Naive B cell (primary cell): ENCODE measurements around the gene MBD3L5. TPM values are rescaled to one million over a fixed set of nuclear protein-coding genes. Genes with fewer than 3 reads are reported as not detected.
"Not testable (repeated sequence)": the region's sequence is repeated elsewhere in the genome, so short reads cannot be mapped to it uniquely, and the experiment has no call there.

Experiments used
- ATAC-seq, 2 donors: fragments of 150-1000 bp; cut with Tn5 transposase; 2 replicates each; pipeline ENCODE4 v1.10.0; 2021; ENCODE audit warnings: low read depth in 2 of 2, mild to moderate bottlenecking in 2 of 2, moderate library complexity in 2 of 2
- DNase-seq: peaks from one replicate; pipeline ENCODE4 v3.0.0; 2022
- H3K27ac Mint-ChIP-seq, 6 donors: one replicate each; pipeline ENCODE4 v1.8.0; 2020 to 2022; ENCODE audit warnings: mild to moderate bottlenecking in 6 of 6, mixed read lengths in 6 of 6, moderate library complexity in 5 of 6, inconsistent platforms in 2 of 6
- H3K27me3 Mint-ChIP-seq, 3 donors: one replicate each; pipeline ENCODE4 v1.8.0; 2021 to 2022; ENCODE audit warnings: mixed read lengths in 3 of 3, mild to moderate bottlenecking in 1 of 3
- H3K36me3 Mint-ChIP-seq, 2 donors: one replicate each; pipeline ENCODE4 v1.8.0; 2020 to 2022; ENCODE audit warnings: mixed read lengths in 2 of 2, inconsistent platforms in 1 of 2, mild to moderate bottlenecking in 1 of 2
- H3K4me1 Mint-ChIP-seq, 3 donors: one replicate each; pipeline ENCODE4 v1.8.0; 2020 to 2022; ENCODE audit warnings: mixed read lengths in 3 of 3, inconsistent platforms in 1 of 3, mild to moderate bottlenecking in 1 of 3, moderate library complexity in 1 of 3
- H3K4me3 Mint-ChIP-seq, 8 donors: one replicate each; pipeline ENCODE4 v1.8.0; 2020 to 2022; ENCODE audit warnings: mild to moderate bottlenecking in 8 of 8, mixed read lengths in 8 of 8, moderate library complexity in 8 of 8, inconsistent platforms in 2 of 8
- H3K9me3 Mint-ChIP-seq, 7 donors: one replicate each; pipeline ENCODE4 v1.8.0; 2020 to 2022; ENCODE audit warnings: mixed read lengths in 7 of 7, mild to moderate bottlenecking in 5 of 7, inconsistent platforms in 2 of 7, moderate library complexity in 1 of 7
- polyA plus RNA-seq, 6 donors: library from polyadenylated mRNA; unstranded; fragments of 300-500 nt; fragmentation: Illumina TruSeq; gene quantifications; one replicate each; pipeline ENCODE4 v1.2.3, GENCODE V29; 2021; ENCODE audit warnings: low read depth in 6 of 6

Gene MBD3L5
- polyA plus RNA-seq, 6 donors from 2014 or later = not detected

DNA sequence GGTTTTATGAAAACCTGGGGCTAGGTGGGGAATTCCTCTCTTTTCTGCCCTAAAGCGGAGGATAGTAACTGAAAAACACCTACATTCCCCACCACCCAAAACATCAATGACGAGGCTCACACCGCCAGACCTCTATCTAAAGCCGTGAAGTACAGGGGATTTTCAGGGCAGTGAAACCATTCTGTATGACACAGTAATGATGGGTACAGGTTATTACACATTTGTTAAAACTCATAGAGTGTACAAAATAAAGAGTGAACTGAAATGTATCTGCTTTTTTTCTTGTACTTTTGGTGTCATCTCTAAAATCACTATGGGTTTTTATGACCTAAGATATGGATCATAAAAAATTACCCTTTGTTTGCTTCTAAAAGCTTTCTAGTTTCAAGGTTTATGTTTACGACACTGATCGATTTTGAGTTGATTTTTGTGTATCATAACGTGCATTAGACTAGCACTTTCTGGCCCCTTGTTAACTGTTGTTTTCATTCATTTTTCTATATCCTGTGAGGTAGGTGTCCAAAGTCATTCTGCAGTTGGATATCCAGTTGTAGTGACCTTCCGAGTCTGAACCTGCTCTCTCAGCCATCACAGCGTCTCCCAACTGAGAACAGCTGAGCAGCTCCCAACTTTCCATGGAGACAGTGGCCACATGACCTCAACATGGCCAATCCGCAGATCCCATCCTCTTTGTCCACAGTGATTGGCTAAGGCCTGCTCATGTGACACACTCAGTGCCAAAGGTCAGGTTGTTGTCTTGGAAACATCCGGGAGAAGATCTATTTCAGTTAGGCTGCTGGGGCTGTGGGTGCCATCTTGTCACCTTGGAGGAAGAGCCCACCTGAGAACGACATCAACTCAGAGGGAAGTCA lies 19.4 kb upstream of the MBD3L5 start:
- Mint-ChIP-seq H3K36me3 (no peaks in the 10 kb centered on the region), H3K9me3 (no peaks in the 10 kb centered on the region), H3K27ac (no peak overlapping the region), H3K4me3 (no peak overlapping the region), H3K4me1 (peaks cover 0 to 17% (median 11%) of the 10 kb centered on the region in 3 donors), H3K27me3 (peaks cover 0 to 18% (median 0%) of the 10 kb centered on the region in 3 donors)
- no peak for ATAC-seq
- no peak for DNase-seq

GRCh38 chr19:7013678-7014077 lies 16.7 kb upstream of the MBD3L5 start:
- H3K4me3 Mint-ChIP-seq = no peak overlapping the region
- H3K9me3 Mint-ChIP-seq = no peaks in the 10 kb centered on the region
- peaks cover 0 to 11% (median 5%) of the 10 kb centered on the region in 3 donors for H3K4me1 Mint-ChIP-seq
- DNase-seq (no peak), ATAC-seq (peak in 1 of 2 donors; percentile 56)
- H3K27me3 Mint-ChIP-seq = peaks cover 0 to 18% (median 5%) of the 10 kb centered on the region in 3 donors
- no peaks in the 10 kb centered on the region for H3K36me3 Mint-ChIP-seq
- peak overlapping the region in 3 of 6 donors; percentile 8 to 66 (median 20) for H3K27ac Mint-ChIP-seq

- Mint-ChIP-seq H3K36me3 (no peaks in the 10 kb centered on the region), H3K4me3 (no peak overlapping the region), H3K27me3 (peaks cover 0 to 6% (median 5%) of the 10 kb centered on the region in 3 donors), H3K27ac (no peak overlapping the region), H3K9me3 (no peaks in the 10 kb centered on the region), H3K4me1 (peaks cover 0 to 2% (median under 1%) of the 10 kb centered on the region in 3 donors)
- ATAC-seq = no peak
- no peak for DNase-seq
Measured at GRCh38 chr19:7018828-7019227, 11.6 kb upstream of the MBD3L5 start.

GRCh38 chr19:7021331-7021730 lies 9.0 kb upstream of the MBD3L5 start, which contains the start of gene MBD3L2B:
Gene MBD3L2B, minus strand, starts transcription at chr19:7021431. Its CDS starts 34 bp downstream, at chr19:7021397.
- H3K27ac Mint-ChIP-seq, H3K4me3 Mint-ChIP-seq, DNase-seq, H3K27me3 Mint-ChIP-seq, H3K9me3 Mint-ChIP-seq, H3K4me1 Mint-ChIP-seq, H3K36me3 Mint-ChIP-seq, ATAC-seq: not testable (repeated sequence)

GRCh38 chr19:7028790-7029189 lies 1.6 kb upstream of the MBD3L5 start:
- H3K4me1 Mint-ChIP-seq, H3K27me3 Mint-ChIP-seq, DNase-seq, H3K36me3 Mint-ChIP-seq, H3K4me3 Mint-ChIP-seq, ATAC-seq, H3K9me3 Mint-ChIP-seq, H3K27ac Mint-ChIP-seq: not testable (repeated sequence)

DNA sequence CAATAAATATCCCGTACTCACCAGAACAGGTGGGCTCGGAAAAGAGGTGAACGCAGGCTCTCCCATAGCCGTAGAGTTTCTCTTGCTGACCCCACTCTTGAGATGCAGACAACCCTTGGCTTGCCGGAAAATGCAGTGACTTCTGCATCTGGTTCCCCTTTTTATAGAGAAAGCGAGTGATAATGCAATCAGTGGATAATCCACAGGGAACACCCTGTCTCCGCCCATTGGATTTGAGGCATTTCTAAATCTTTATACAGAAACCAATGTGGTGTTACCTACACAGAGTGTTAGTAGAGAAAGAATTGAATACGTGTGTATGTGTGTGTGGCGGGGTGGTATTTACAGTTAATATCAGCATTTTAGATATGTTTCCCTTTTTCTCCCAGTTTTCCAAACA lies 9.7 kb downstream of the MBD3L5 start, which contains the start of gene MBD3L4:
Gene MBD3L4 (minus strand): TSS at position 101 of the 400 bp plus-strand sequence. CDS start 35 bp downstream, at position 66.
- H3K4me1 Mint-ChIP-seq, H3K27ac Mint-ChIP-seq, H3K27me3 Mint-ChIP-seq, H3K36me3 Mint-ChIP-seq, H3K9me3 Mint-ChIP-seq, ATAC-seq, H3K4me3 Mint-ChIP-seq, DNase-seq: not testable (repeated sequence)

DNA sequence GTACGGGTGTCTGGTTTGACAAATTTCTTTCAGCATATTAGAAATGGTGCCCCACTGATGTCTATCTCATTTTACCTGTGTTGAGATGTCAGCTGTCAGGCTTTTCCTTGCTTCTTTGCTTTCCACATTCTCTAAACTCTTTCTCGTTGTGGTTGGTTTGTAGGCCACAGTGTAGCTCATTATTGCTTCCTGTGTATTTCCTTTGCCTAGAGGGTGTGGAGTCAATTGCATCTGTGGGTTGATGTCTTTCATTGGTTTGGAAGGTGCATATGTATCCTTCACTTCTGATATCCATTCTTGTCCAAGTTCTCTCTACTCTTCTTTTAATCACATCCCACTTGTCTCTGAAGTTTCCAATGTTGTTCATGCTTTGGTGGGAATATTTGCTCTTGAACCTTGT lies 11.2 kb downstream of the MBD3L5 start:
- not testable (repeated sequence) for H3K27me3 Mint-ChIP-seq

GRCh38 chr19:7049021-7049420 lies 18.6 kb downstream of the MBD3L5 start, which contains the start of gene MBD3L2:
Gene MBD3L2, plus strand, starts transcription at chr19:7049321. Its CDS starts 53 bp downstream, at chr19:7049374.
- not testable (repeated sequence) for H3K36me3 Mint-ChIP-seq, H3K27me3 Mint-ChIP-seq, DNase-seq, ATAC-seq, H3K27ac Mint-ChIP-seq, H3K4me3 Mint-ChIP-seq, H3K9me3 Mint-ChIP-seq, H3K4me1 Mint-ChIP-seq

More for the DNA sequence above, 11.2 kb downstream of the MBD3L5 start:
- ATAC-seq, DNase-seq, H3K4me1 Mint-ChIP-seq, H3K27ac Mint-ChIP-seq, H3K36me3 Mint-ChIP-seq, H3K9me3 Mint-ChIP-seq, H3K4me3 Mint-ChIP-seq: not testable (repeated sequence)

DNA sequence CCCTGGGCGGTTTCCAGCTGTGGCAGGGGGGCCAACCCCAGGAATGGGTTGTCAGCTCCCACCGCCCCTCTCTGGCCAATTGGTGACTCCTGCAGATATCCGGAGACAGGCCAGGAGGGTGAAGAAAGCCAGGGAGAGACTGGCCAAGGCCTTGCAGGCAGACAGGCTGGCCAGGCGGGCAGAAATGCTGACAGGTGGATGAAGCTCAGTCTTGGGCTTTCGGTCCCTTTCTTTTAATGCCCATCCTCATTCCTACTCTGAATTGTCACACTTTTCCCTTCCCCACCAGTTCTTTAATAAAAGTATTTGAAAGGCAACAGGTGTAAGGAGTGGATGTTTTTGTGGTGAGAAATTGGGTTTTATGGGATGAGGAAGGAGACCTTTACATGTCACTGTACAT lies 21.0 kb downstream of the MBD3L5 start:
- H3K9me3 Mint-ChIP-seq, ATAC-seq, H3K27ac Mint-ChIP-seq, H3K4me3 Mint-ChIP-seq, H3K27me3 Mint-ChIP-seq, H3K36me3 Mint-ChIP-seq, DNase-seq, H3K4me1 Mint-ChIP-seq: not testable (repeated sequence)

DNA sequence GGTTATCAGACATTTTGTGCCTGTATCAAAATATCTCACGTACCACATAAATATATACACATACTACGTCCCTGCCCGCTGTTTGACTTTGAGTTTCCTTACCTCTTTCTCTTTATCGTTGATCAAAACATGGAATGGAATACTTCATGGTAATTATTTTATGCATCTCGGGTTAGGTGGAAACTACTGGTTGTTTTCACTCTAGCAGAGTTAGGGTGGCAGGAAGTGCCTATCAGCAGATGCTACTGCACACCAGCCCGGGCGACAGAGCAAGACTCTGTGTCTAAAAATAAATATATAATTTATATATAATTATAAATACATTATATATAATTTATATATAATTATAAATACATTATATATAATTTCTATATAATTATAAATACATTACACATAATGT lies 22.5 kb downstream of the MBD3L5 start:
- not testable (repeated sequence) for H3K27ac Mint-ChIP-seq, H3K36me3 Mint-ChIP-seq, DNase-seq, H3K4me3 Mint-ChIP-seq, H3K9me3 Mint-ChIP-seq, ATAC-seq, H3K4me1 Mint-ChIP-seq, H3K27me3 Mint-ChIP-seq

- DNase-seq, H3K27me3 Mint-ChIP-seq, H3K27ac Mint-ChIP-seq, H3K9me3 Mint-ChIP-seq, H3K4me1 Mint-ChIP-seq, H3K36me3 Mint-ChIP-seq, H3K4me3 Mint-ChIP-seq, ATAC-seq: not testable (repeated sequence)
Measured at GRCh38 chr19:7054635-7055368, 24.4 kb downstream of the MBD3L5 start.

DNA sequence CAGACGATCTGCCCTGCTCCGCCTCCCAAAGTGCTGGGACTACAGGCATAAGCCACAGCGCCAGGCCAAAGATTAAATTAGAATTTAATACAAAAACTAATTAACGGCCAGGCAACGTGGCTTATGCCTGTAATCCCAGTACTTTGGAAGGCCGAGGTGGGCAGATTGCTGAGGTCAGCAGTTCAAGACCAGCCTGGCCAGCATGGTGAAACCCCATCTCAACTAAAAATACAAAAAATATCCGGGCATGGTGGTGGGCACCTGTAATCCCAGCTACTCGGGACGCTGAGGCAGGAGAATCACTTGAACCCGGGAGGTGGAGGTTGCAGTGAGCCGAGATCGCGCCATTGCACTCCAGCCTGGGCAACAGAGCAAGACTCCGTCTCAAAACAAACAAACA lies 25.3 kb downstream of the MBD3L5 start:
- not testable (repeated sequence) for ATAC-seq, H3K27ac Mint-ChIP-seq, DNase-seq, H3K36me3 Mint-ChIP-seq, H3K9me3 Mint-ChIP-seq, H3K27me3 Mint-ChIP-seq, H3K4me1 Mint-ChIP-seq, H3K4me3 Mint-ChIP-seq

DNA sequence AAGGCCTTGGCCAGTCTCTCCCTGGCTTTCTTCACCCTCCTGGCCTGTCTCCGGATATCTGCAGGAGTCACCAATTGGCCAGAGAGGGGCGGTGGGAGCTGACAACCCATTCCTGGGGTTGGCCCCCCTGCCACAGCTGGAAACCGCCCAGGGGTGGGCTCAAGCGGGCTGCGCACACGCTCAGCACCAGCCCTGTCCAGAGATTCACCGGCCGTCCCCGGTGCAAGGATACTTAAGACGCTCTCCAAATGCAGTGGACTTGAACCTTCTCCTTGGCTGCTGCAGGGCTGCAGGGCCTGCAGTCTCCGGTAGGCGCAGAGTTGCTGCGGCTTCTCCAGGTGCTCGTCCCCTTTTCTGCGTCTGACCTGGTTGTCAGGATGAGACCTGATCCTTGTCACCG lies 26.0 kb downstream of the MBD3L5 start:
- not testable (repeated sequence) for H3K27me3 Mint-ChIP-seq, H3K4me3 Mint-ChIP-seq, H3K9me3 Mint-ChIP-seq, ATAC-seq, DNase-seq, H3K36me3 Mint-ChIP-seq, H3K27ac Mint-ChIP-seq, H3K4me1 Mint-ChIP-seq

DNA sequence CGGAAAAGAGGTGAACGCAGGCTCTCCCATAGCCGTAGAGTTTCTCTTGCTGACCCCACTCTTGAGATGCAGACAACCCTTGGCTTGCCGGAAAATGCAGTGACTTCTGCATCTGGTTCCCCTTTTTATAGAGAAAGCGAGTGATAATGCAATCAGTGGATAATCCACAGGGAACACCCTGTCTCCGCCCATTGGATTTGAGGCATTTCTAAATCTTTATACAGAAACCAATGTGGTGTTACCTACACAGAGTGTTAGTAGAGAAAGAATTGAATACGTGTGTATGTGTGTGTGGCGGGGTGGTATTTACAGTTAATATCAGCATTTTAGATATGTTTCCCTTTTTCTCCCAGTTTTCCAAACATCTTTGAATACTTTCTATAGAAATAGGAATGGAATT lies 28.2 kb downstream of the MBD3L5 start, which contains the start of gene MBD3L3:
Gene MBD3L3 (minus strand): TSS at position 101 of the 400 bp plus-strand sequence. CDS start 71 bp downstream, at position 30.
- H3K4me3 Mint-ChIP-seq, H3K27me3 Mint-ChIP-seq, ATAC-seq, H3K36me3 Mint-ChIP-seq, DNase-seq, H3K27ac Mint-ChIP-seq, H3K9me3 Mint-ChIP-seq, H3K4me1 Mint-ChIP-seq: not testable (repeated sequence)
